HG03439 (cell line): ENCODE results near the gene PCNX4.
"Not testable (repeated sequence)": the region's sequence is repeated elsewhere in the genome, so short reads cannot be mapped to it uniquely, and the experiment has no call there.

Experiments
- ATAC-seq: cut with Tn5 transposase; IDR thresholded peaks from one replicate; pipeline ENCODE4 v1.9.1; 2021; ENCODE audit warnings: mild to moderate bottlenecking, moderate library complexity; ENCODE audit not compliant: unreplicated experiment

PCNX4 gene

GRCh38 chr14:60091550-60092525, at the start of gene PCNX4:
Gene PCNX4 (plus strand): TSS chr14:60091923. CDS start chr14:60107639, 15,716 bp downstream.
- peak; percentile 97 for ATAC-seq

- not testable (repeated sequence) for ATAC-seq
Observed at GRCh38 chr14:60047976-60048375, 43.7 kb upstream of the PCNX4 start.

- no peak for ATAC-seq
Observed at GRCh38 chr14:60051721-60052221, 40.0 kb upstream of the PCNX4 start.

- ATAC-seq, result no peak
Observed at GRCh38 chr14:60058087-60058486, 33.6 kb upstream of the PCNX4 start.

GRCh38 chr14:60061371-60061770, 30.4 kb upstream of the PCNX4 start:
- no peak for ATAC-seq

- ATAC-seq, result no peak
Observed at GRCh38 chr14:60064491-60065072, 27.1 kb upstream of the PCNX4 start.

GRCh38 chr14:60067882-60068281, 23.8 kb upstream of the PCNX4 start:
- no peak for ATAC-seq

GRCh38 chr14:60079723-60080122, 12.0 kb upstream of the PCNX4 start:
- ATAC-seq, result no peak

GRCh38 chr14:60085085-60085484, 6.6 kb upstream of the PCNX4 start:
- ATAC-seq, result no peak

- no peak for ATAC-seq
Observed at GRCh38 chr14:60085693-60086092, 6.0 kb upstream of the PCNX4 start.

GRCh38 chr14:60087668-60088067, 4.1 kb upstream of the PCNX4 start:
- ATAC-seq, result no peak

- no peak for ATAC-seq
Observed at GRCh38 chr14:60089221-60089620, 2.5 kb upstream of the PCNX4 start.

GRCh38 chr14:60090864-60091519, 731 bp upstream of the PCNX4 start:
- no peak for ATAC-seq

- ATAC-seq, result no peak
Observed at GRCh38 chr14:60092526-60092920, 800 bp downstream of the PCNX4 start.

GRCh38 chr14:60093080-60093479, 1.4 kb downstream of the PCNX4 start:
- ATAC-seq, result no peak

GRCh38 chr14:60093606-60094005, 1.9 kb downstream of the PCNX4 start:
- ATAC-seq, result no peak

- ATAC-seq, result no peak
Observed at GRCh38 chr14:60094306-60094897, 2.7 kb downstream of the PCNX4 start.

- no peak for ATAC-seq
Observed at GRCh38 chr14:60095231-60095630, 3.5 kb downstream of the PCNX4 start.

GRCh38 chr14:60095781-60096450, 4.2 kb downstream of the PCNX4 start:
- ATAC-seq, result no peak

- ATAC-seq, result no peak
Observed at GRCh38 chr14:60097974-60098373, 6.3 kb downstream of the PCNX4 start.
